ENCODE results near the gene PHKA2.

The PHKA2 gene, protein sequence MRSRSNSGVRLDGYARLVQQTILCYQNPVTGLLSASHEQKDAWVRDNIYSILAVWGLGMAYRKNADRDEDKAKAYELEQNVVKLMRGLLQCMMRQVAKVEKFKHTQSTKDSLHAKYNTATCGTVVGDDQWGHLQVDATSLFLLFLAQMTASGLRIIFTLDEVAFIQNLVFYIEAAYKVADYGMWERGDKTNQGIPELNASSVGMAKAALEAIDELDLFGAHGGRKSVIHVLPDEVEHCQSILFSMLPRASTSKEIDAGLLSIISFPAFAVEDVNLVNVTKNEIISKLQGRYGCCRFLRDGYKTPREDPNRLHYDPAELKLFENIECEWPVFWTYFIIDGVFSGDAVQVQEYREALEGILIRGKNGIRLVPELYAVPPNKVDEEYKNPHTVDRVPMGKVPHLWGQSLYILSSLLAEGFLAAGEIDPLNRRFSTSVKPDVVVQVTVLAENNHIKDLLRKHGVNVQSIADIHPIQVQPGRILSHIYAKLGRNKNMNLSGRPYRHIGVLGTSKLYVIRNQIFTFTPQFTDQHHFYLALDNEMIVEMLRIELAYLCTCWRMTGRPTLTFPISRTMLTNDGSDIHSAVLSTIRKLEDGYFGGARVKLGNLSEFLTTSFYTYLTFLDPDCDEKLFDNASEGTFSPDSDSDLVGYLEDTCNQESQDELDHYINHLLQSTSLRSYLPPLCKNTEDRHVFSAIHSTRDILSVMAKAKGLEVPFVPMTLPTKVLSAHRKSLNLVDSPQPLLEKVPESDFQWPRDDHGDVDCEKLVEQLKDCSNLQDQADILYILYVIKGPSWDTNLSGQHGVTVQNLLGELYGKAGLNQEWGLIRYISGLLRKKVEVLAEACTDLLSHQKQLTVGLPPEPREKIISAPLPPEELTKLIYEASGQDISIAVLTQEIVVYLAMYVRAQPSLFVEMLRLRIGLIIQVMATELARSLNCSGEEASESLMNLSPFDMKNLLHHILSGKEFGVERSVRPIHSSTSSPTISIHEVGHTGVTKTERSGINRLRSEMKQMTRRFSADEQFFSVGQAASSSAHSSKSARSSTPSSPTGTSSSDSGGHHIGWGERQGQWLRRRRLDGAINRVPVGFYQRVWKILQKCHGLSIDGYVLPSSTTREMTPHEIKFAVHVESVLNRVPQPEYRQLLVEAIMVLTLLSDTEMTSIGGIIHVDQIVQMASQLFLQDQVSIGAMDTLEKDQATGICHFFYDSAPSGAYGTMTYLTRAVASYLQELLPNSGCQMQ

GRCh38 chrX:18983666-18984380 is at the start of gene PHKA2:
TSS of gene PHKA2 (minus strand) at chrX:18984114. CDS start at chrX:18983932, 182 bp downstream.
- ChIA-PET POLR2A (interaction anchor here (0.6 kb wide), 1 partner anchor 22 kb away, joined by 6 read pairs; no protein-coding TSS in a partner anchor), CTCF (interaction anchor here (1.1 kb wide), 1 partner anchor 17 kb away, joined by 3 read pairs; no protein-coding TSS in a partner anchor)
- no peak for TF ChIP-seq CTCF (IDR thresholded peaks at IDR 0.05; ENCODE audit: control extremely low read depth, extremely low read depth, low read depth, missing control alignments)
- DNase-seq (ENCODE audit: extremely low spot score) = no peak

- ChIA-PET POLR2A (no interaction called here), CTCF (interaction anchor here (1.4 kb wide), 1 partner anchor 14 kb away, joined by 3 read pairs; no protein-coding TSS in a partner anchor)
- no peak for DNase-seq (ENCODE audit: extremely low spot score)
- no peak for TF ChIP-seq CTCF (IDR thresholded peaks at IDR 0.05; ENCODE audit: control extremely low read depth, extremely low read depth, low read depth, missing control alignments)
Measured at GRCh38 chrX:19030805-19031204, 46.9 kb upstream of the PHKA2 start.

GRCh38 chrX:19028560-19028959 is 44.6 kb upstream of the PHKA2 start:
- CTCF ChIA-PET = interaction anchor here (1.6 kb wide), 1 partner anchor 11 kb away, joined by 3 read pairs; no protein-coding TSS in a partner anchor
- no peak for DNase-seq (ENCODE audit: extremely low spot score)
- POLR2A ChIA-PET = no interaction called here
- TF ChIP-seq CTCF (IDR thresholded peaks at IDR 0.05; ENCODE audit: control extremely low read depth, extremely low read depth, low read depth, missing control alignments) = no peak

- ChIA-PET CTCF (interaction anchor here (0.9 kb wide), 1 partner anchor 15 kb away, joined by 4 read pairs; no protein-coding TSS in a partner anchor), POLR2A (no interaction called here)
- no peak for TF ChIP-seq CTCF (IDR thresholded peaks at IDR 0.05; ENCODE audit: control extremely low read depth, extremely low read depth, low read depth, missing control alignments)
- no peak for DNase-seq (ENCODE audit: extremely low spot score)
Measured at GRCh38 chrX:19024366-19024765, 40.5 kb upstream of the PHKA2 start.

DNA sequence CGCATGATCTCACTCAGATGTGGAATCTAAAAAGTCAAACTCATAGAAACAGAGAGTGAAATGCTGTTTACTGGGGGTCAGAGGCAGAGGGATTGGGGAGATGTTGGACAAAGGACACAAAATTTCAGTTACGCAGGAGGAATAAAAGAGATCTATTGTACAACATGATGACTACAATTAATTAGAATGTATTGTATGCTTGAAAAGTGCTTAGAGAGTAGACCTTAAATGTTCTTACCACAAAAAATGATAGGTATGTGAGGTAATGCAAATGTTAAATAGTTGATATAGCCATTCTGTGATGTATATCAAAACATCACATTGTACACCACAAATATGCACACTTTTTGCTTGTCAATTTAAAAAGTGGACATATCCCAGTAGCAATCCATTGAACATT is 36.1 kb upstream of the PHKA2 start:
- no peak for DNase-seq (ENCODE audit: extremely low spot score)
- no peak for TF ChIP-seq CTCF (IDR thresholded peaks at IDR 0.05; ENCODE audit: control extremely low read depth, extremely low read depth, low read depth, missing control alignments)
- POLR2A ChIA-PET = no interaction called here
- CTCF ChIA-PET = interaction anchor here (1.0 kb wide), 1 partner anchor 11 kb away, joined by 3 read pairs; no protein-coding TSS in a partner anchor

Data from GM10248 (cell line).